Prostate gland (tissue), 2 donors: ENCODE data around the gene SNRK. TPM values are rescaled to one million over a fixed set of nuclear protein-coding genes. Genes with fewer than 3 reads are reported as not detected.

Experiments
- DNase-seq: peaks from one replicate; pipeline ENCODE4 v3.0.0-alpha.2; 2019; ENCODE audit warnings: low spot score
- H3K27ac ChIP-seq, 2 donors: fragments of 200-600 bp; sonication (generic); 2 replicates each; pipeline ENCODE4 v1.5.1; 2017 to 2019
- H3K27me3 ChIP-seq: fragments of 200-600 bp; sonication (generic); replicated peaks from 2 replicates; pipeline ENCODE4 v1.5.1; 2019; ENCODE audit not compliant: insufficient read depth
- H3K36me3 ChIP-seq, 2 donors: fragments of 200-600 bp; sonication (generic); 1 replicate in 1 of 2; 2 replicates in 1 of 2; pipeline versions ENCODE4 v1.5.1 to v1.8.1; 2017 to 2019
- H3K4me1 ChIP-seq: fragments of 200-600 bp; sonication (generic); replicated peaks from 2 replicates; pipeline ENCODE4 v1.5.1; 2019
- H3K4me3 ChIP-seq, 2 donors: fragments of 200-600 bp; sonication (generic); 2 replicates each; pipeline ENCODE4 v1.5.1; 2017 to 2019
- H3K9me3 ChIP-seq: fragments of 200-600 bp; sonication (generic); 2 replicates; pipeline ENCODE4 v1.5.1; 2017
- POLR2A ChIP-seq: fragments of 450-650 bp; IDR thresholded peaks from one replicate; pipeline ENCODE4 v1.6.1; 2016; ENCODE audit warnings: antibody characterized with exemption, mild to moderate bottlenecking
- POLR2AphosphoS5 ChIP-seq: sonication (generic); formaldehyde crosslinking; IDR thresholded peaks from one replicate; pipeline ENCODE4 v1.6.1; 2017; ENCODE audit warnings: antibody characterized with exemption
- WGBS: methylation state at CpG from one replicate; pipeline ENCODE4 v1.1.5; 2018; 5-methylcytosine and 5-hydroxymethylcytosine counted together
- intact Hi-C: fragments of 100-400 bp; cut with DNase I; formaldehyde crosslinking; loops from one replicate; pipeline ENCODE4 v1.14.2; 2022
- total RNA-seq, 2 donors: library from RNA; depleted of rRNA; stranded (reverse); fragments of >200 nt; gene quantifications; one replicate each; pipeline ENCODE4 v1.1.0, GENCODE V29; 2016
- TF ChIP-seq, protein P1 (sequence below), 4 experiments: fragments of 200-600 bp in 2 of 4; fragments of 450-650 bp in 2 of 4; sonication (generic) in 2 of 4; IDR thresholded peaks; 1 replicate in 3 of 4; 2 replicates in 1 of 4; pipeline ENCODE4 v1.5.1; 2016 to 2019; ENCODE audit warnings: antibody characterized with exemption in 4 of 4, mild to moderate bottlenecking in 2 of 4, moderate library complexity in 2 of 4

The SNRK gene
- 10 to 100 TPM; 18.9 to 38.1 TPM for total RNA-seq

- H3K4me3 ChIP-seq, result peak within 1 kb of the TSS; percentile 54 to 65
- H3K27ac ChIP-seq, result peak within 1 kb of the TSS; percentile 68 to 88
- intact Hi-C loops, result loop anchor here (10.0 kb wide), 3 partner anchors 121 to 301 kb away; partner anchors contain the start of gene POMGNT2
- no peaks in the 10 kb centered on the region for H3K27me3 ChIP-seq
- WGBS, result under 1% methylated on average over 79 of the region's 91 CpGs
- DNase-seq, result peak; percentile 90
- H3K36me3 ChIP-seq, result no peaks in the 10 kb centered on the region
- TF ChIP-seq POLR2AphosphoS5 (peak; percentile 84), POLR2A (peak; percentile 97)
- TF ChIP-seq, protein P1, sequence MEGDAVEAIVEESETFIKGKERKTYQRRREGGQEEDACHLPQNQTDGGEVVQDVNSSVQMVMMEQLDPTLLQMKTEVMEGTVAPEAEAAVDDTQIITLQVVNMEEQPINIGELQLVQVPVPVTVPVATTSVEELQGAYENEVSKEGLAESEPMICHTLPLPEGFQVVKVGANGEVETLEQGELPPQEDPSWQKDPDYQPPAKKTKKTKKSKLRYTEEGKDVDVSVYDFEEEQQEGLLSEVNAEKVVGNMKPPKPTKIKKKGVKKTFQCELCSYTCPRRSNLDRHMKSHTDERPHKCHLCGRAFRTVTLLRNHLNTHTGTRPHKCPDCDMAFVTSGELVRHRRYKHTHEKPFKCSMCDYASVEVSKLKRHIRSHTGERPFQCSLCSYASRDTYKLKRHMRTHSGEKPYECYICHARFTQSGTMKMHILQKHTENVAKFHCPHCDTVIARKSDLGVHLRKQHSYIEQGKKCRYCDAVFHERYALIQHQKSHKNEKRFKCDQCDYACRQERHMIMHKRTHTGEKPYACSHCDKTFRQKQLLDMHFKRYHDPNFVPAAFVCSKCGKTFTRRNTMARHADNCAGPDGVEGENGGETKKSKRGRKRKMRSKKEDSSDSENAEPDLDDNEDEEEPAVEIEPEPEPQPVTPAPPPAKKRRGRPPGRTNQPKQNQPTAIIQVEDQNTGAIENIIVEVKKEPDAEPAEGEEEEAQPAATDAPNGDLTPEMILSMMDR (IDR thresholded peaks at IDR 0.05), result peak; percentile 12 to 52 (median 32)
- H3K9me3 ChIP-seq, result no peaks in the 10 kb centered on the region
- H3K4me1 ChIP-seq, result no peaks in the 10 kb centered on the region
Observed at GRCh38 chr3:43286115-43286840, at the start of gene SNRK. Gene SNRK (plus strand): TSS chr3:43286540. CDS start chr3:43303204, 16,664 bp downstream.

GRCh38 chr3:43238801-43239200 is 47.5 kb upstream of the SNRK start:
- intact Hi-C loops, result no loop called here
- no peaks in the 10 kb centered on the region for H3K9me3 ChIP-seq

DNA sequence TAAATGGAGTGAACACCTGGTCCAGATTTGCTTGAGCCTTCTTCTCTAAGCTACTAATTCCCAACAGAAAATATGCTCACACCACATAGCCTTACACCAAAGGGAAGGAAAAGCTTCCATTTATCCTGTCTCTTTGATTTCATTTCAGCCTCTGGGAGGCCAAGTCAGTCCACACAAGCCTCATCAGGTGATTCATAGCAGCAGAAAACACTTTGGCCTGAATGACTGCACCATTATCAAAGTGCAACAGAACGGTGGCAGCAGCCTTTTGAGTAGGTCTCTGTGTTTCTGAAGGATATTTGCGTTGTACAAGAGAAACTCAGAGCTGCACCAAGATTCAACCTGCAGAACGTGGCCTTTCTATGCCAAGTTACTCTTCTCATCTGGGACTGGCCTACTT is 46.6 kb upstream of the SNRK start:
- TF ChIP-seq, protein P1 (IDR thresholded peaks at IDR 0.05), result no peak
- TF ChIP-seq POLR2A (no peak), POLR2AphosphoS5 (no peak)
- Histone ChIP-seq H3K9me3 (no peaks in the 10 kb centered on the region), H3K4me3 (no peak overlapping the region), H3K27ac (no peak overlapping the region), H3K4me1 (no peaks in the 10 kb centered on the region), H3K36me3 (no peaks in the 10 kb centered on the region), H3K27me3 (no peaks in the 10 kb centered on the region)
- 89% methylated on average over 3 of the region's 3 CpGs for WGBS
- DNase-seq, result no peak
- intact Hi-C loops, result no loop called here

More at GRCh38 chr3:43238801-43239200, 47.5 kb upstream of the SNRK start:
- 57% methylated on average over 4 of the region's 4 CpGs for WGBS
- no peaks in the 10 kb centered on the region for H3K4me1 ChIP-seq
- no peak overlapping the region for H3K4me3 ChIP-seq
- H3K27me3 ChIP-seq, result no peaks in the 10 kb centered on the region
- no peaks in the 10 kb centered on the region for H3K36me3 ChIP-seq
- H3K27ac ChIP-seq, result no peak overlapping the region
- TF ChIP-seq POLR2A, result no peak
- TF ChIP-seq, protein P1 (IDR thresholded peaks at IDR 0.05), result no peak
- DNase-seq, result no peak

- intact Hi-C loops, result no loop called here
Observed at GRCh38 chr3:43243590-43244587, 42.5 kb upstream of the SNRK start.

GRCh38 chr3:43244694-43245093 is 41.6 kb upstream of the SNRK start:
- H3K4me1 ChIP-seq, result no peaks in the 10 kb centered on the region
- intact Hi-C loops, result no loop called here
- H3K4me3 ChIP-seq, result no peak overlapping the region
- no peaks in the 10 kb centered on the region for H3K36me3 ChIP-seq
- TF ChIP-seq POLR2AphosphoS5 (no peak), POLR2A (no peak)
- TF ChIP-seq, protein P1 (IDR thresholded peaks at IDR 0.05), result no peak
- H3K27me3 ChIP-seq, result no peaks in the 10 kb centered on the region
- DNase-seq, result no peak
- H3K9me3 ChIP-seq, result no peaks in the 10 kb centered on the region
- H3K27ac ChIP-seq, result no peak overlapping the region

More at GRCh38 chr3:43243590-43244587, 42.5 kb upstream of the SNRK start:
- H3K4me1 ChIP-seq, result no peaks in the 10 kb centered on the region
- WGBS, result 71% methylated on average over 6 of the region's 6 CpGs
- no peaks in the 10 kb centered on the region for H3K36me3 ChIP-seq
- TF ChIP-seq POLR2A (no peak), POLR2AphosphoS5 (no peak)
- no peak for DNase-seq
- H3K4me3 ChIP-seq, result no peak overlapping the region
- no peaks in the 10 kb centered on the region for H3K27me3 ChIP-seq
- no peak overlapping the region for H3K27ac ChIP-seq
- no peaks in the 10 kb centered on the region for H3K9me3 ChIP-seq
